GM21786 (cell line): ENCODE measurements around the gene CORT.
"Not testable (repeated sequence)": the region's sequence is repeated elsewhere in the genome, so short reads cannot be mapped to it uniquely, and the experiment has no call there.

Source experiments
- ATAC-seq: cut with Tn5 transposase; IDR thresholded peaks from one replicate; pipeline ENCODE4 v1.9.1; 2021; ENCODE audit not compliant: unreplicated experiment

CORT gene

DNA sequence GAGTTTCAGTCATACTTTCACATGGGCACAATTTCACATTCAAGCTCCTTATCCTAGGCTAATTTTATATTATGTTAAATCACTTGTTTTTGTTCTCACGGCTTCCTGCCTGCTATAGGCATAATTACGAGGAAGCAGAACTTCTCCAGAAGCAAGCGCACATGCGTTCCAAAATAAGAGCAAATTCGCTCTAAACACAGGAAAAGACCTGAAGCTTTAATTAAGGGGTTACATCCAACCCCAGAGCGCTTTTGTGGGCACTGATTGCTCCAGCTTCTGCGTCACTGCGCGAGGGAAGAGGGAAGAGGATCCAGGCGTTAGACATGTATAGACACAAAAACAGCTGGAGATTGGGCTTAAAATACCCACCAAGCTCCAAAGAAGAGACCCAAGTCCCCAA, at the start of gene CORT:
TSS of gene CORT (plus strand) at position 281 of the 400 bp plus-strand sequence. CDS start 193 bp downstream, outside the sequence.
- no peak for ATAC-seq

GRCh38 chr1:10401281-10401680, 48.5 kb upstream of the CORT start:
- no peak for ATAC-seq

DNA sequence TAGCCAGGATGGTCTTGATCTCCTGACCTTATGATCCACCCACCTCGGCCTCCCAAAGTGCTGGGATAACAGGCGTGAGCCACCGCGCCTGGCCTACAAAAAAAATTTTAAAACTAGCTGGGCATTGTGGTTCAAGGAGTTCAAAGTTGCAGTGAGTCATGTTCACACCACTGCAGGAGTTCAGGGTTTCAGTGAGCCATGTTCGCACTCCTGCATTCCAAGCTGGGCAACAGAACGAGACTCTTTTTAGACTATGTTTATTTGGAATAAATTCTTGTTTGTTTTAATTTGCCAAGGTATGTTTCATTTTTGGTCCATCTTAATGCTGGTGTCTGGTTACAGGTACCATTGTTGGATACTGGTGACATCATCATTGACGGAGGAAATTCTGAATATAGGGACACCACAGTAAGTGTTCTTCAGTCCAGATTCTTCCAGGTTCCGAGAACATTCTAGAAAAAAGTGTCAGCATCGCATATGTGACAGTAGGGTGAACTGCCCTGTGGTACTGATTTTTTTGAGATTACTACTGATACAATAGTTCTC, 47.0 kb upstream of the CORT start:
- ATAC-seq = no peak

- no peak for ATAC-seq
These were observed 42.6 kb upstream of the CORT start for GRCh38 chr1:10407201-10407600.

GRCh38 chr1:10415211-10415930, 34.5 kb upstream of the CORT start:
- ATAC-seq = no peak

GRCh38 chr1:10415967-10416366, 33.9 kb upstream of the CORT start:
- not testable (repeated sequence) for ATAC-seq

DNA sequence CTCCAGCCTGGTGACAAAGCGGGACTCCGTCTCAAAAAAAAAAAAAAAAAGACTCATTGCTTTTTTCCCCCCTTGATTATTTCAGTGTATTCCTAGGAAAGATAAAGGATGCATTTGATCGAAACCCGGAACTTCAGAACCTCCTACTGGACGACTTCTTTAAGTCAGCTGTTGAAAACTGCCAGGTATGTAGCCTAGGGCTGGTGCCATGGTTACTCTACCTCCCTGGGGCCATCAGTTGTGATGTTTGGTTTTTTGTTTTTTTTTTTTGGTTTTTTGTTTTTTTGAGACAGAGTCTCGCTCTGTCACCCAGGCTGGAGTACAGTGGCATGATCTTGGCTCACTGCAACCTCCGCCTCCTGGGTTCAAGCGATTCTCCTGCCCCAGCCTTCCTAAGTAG, 31.1 kb upstream of the CORT start:
- not testable (repeated sequence) for ATAC-seq

GRCh38 chr1:10419351-10419750, 30.5 kb upstream of the CORT start:
- ATAC-seq = no peak

GRCh38 chr1:10421637-10422036, 28.2 kb upstream of the CORT start:
- no peak for ATAC-seq

- ATAC-seq = no peak
These were observed 25.8 kb upstream of the CORT start for GRCh38 chr1:10424034-10424433.

- ATAC-seq = no peak
These were observed 25.2 kb upstream of the CORT start for GRCh38 chr1:10424651-10425050.

DNA sequence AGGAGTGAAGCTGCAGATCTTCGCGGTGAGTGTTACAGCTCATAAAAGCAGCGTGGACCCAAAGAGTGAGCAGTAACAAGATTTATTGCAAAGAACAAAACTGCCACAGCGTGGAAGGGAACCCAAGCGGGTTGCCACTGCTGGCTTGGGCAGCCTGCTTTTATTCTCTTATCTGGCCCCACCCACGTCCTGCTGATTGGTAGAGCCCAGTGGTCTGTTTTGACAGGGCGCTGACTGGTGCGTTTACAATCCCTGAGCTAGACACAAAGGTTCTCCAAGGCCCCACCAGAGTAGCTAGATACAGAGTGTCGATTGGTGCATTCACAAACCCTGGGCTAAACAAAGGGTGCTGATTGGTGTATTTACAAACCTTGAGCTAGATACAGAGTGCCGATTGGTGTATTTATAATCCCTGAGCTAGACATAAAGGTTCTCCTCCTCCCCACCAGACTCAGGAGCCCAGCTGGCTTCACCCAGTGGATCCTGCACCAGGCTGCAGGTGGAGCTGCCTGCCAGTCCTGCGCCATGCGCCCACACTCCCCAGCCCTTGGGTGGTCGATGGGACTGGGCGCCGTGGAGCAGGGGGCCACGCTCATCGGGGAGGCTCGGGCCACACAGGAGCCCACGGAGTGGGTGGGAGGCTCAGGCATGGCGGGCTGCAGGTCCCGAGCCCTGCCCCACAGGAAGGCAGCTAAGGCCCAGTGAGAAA, 23.9 kb upstream of the CORT start:
- ATAC-seq = not testable (repeated sequence)

- not testable (repeated sequence) for ATAC-seq
These were observed 23.3 kb upstream of the CORT start for GRCh38 chr1:10426535-10426848.

DNA sequence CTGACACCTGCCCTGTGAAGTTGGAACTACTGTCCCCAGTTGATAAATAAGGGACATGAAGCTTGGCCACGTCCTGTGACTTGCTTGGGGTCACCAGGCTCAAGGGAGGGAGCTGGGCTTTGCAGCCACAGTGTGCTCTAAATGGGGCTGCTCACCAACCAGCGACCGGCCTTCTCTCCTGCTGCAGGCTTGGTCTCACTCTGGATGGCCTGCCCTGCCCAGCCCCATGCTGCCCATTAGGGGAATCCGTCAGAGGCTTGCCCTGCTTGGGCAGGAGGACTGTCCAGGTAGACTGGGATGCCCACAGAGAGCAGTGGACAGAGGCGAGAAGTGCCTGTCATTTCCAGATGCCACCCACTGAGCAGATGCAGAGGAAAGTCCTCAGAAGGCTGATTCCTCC, 20.8 kb upstream of the CORT start:
- ATAC-seq = no peak

DNA sequence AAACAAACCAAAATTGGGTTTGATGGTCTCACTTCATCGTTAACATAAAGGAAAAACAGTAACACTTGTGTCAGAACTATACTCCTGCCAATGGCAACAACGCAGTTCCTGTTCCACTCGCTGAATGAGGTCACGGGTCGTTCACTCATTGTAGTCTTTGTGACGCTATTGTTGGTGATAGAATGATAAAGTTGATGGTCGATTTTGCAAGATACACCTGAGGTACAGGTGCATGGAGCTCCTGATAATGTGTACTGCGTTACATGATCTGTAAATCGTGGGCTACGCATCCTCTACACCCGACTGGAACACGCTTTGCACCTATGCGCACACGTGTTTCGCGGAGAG, 20.0 kb upstream of the CORT start:
- ATAC-seq = no peak

GRCh38 chr1:10430216-10431069, 19.4 kb upstream of the CORT start, which contains the start of gene CENPS:
Gene CENPS (plus strand): TSS chr1:10430433. CDS start chr1:10430518, 85 bp downstream.
- ATAC-seq = peak; percentile 77

DNA sequence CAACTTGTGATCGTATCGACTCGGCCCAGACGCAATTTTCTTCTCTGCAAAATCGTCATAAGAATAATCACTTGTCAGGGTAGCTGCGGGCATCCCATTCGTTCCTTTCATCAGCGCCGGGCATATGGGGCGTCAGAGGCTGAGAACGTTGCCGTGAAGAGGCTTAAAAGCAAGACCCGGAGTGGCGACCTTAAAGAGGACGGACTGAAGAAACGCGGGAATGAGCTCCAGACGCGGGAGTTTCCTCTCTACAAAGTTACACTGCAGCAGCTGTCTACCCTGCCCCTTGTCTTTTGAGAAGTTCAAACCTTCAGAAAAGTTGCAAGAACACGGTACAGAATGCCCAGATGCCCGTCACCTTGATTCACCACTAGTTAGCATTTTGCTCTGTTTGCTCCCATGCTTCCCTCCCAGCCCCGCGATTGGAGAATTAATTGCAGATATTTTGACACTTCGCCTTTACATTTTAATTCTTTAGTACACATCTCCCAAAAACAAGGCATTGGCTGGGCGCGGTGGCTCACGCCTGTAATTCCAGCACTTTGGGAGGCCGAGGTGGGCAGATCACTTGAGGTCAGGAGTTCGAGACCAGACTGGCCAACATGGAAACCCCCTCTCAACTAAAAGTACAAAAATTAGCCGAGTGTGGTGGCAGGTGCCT, 18.6 kb upstream of the CORT start:
- ATAC-seq = peak; percentile 7

DNA sequence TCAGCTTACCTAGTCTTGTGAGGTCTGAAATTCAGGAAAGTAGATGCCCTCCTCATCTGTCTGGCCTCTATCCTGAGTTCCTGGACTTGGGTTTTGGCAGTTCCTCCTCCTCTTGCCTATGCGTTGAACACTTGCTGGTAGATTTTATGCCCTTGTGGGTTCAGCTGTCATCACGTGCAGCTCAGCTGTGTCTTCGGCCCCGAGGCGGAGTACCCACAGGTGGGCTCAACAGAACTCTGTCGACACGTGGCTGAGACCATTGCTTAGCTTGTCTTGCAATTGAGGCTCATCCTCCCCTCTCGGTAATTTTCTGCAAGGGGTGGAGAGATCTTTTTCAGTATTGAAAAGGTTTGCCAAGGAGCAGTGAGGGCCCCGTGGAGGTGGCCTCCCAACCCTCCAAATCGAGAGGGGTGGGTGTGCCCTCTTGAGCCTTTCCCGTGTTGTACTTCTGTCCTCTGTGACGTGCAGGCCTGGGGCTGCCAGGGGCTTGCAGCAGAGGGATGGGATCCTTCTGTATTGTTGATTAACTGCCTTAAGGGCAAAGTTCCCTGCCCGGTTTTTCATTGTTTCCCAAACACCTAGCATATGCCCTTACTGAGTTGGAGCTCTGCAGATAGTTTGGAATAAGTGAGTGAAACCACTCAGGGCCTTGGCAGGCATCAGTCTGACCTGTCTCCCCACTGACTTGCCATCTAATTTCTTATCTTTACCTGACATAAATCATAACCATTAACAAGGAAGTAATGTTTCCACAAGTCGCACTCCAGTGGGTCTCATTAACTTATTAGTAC, 16.7 kb upstream of the CORT start:
- no peak for ATAC-seq

- no peak for ATAC-seq
These were observed 16.0 kb upstream of the CORT start for GRCh38 chr1:10433790-10434189.

DNA sequence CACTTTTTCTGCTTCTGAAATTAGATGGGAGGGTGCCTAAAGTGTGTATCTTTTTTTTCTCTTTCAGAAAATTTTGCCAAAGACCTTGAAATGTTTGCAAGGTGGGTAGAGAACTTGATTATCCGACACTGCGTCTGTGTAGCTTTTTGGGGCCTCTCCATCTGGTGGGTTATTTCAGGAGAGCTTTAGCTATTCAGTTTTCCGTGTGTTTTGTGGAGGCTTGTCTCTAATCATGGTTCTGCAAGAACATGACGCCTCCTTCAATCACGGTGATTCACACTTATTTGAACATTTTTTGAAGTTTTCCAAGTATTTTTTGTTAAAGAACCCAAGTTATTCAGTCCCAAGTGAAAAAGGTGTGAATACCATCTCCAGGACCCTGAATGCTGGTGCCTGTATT, 15.2 kb upstream of the CORT start:
- ATAC-seq = no peak
